Stomach (tissue), 9 donors: ENCODE data around the gene SPSB4. TPM values are rescaled to one million over a fixed set of nuclear protein-coding genes. Genes with fewer than 3 reads are reported as not detected.

Source experiments
- DNase-seq, 2 donors: peaks; one replicate each; pipeline versions ENCODE4 v3.0.0 to v3.0.0-alpha.2; 2013 to 2019
- H3K27ac ChIP-seq, 5 donors: fragments of 200-600 bp in 4 of 5; sonication (generic) in 4 of 5; one replicate each; pipeline ENCODE4 v1.5.1; 2013 to 2019; ENCODE audit warnings: mild to moderate bottlenecking in 1 of 5, moderate library complexity in 1 of 5
- H3K27me3 ChIP-seq, 3 donors: fragments of 200-600 bp; sonication (generic); one replicate each; pipeline ENCODE4 v1.5.1; 2017 to 2019; ENCODE audit warnings: mixed run types in 1 of 3
- H3K36me3 ChIP-seq, 4 donors: fragments of 200-600 bp; sonication (generic); 1 replicate in 3 of 4; 2 replicates in 1 of 4; pipeline ENCODE4 v1.5.1; 2016 to 2019
- H3K4me1 ChIP-seq, 4 donors: fragments of 200-600 bp; sonication (generic); one replicate each; pipeline ENCODE4 v1.5.1; 2016 to 2019
- H3K4me3 ChIP-seq, 4 donors: fragments of 200-600 bp; sonication (generic) in 3 of 4; one replicate each; pipeline ENCODE4 v1.5.1; 2016 to 2019; ENCODE audit warnings: mild to moderate bottlenecking in 1 of 4
- H3K9me3 ChIP-seq, 4 donors: fragments of 200-600 bp; sonication (generic); one replicate each; pipeline ENCODE4 v1.5.1; 2016 to 2019
- EP300 ChIP-seq: sonication (generic); formaldehyde crosslinking; IDR thresholded peaks from one replicate; pipeline ENCODE4 v1.6.1; 2017; ENCODE audit warnings: antibody characterized with exemption
- POLR2A ChIP-seq, 4 donors: fragments of 450-650 bp; IDR thresholded peaks; one replicate each; pipeline ENCODE4 v1.6.1; 2016; ENCODE audit warnings: antibody characterized with exemption in 4 of 4, control low read depth in 2 of 4, mild to moderate bottlenecking in 1 of 4, moderate library complexity in 1 of 4
- POLR2AphosphoS5 ChIP-seq, 3 donors: sonication (generic); formaldehyde crosslinking; IDR thresholded peaks; one replicate each; pipeline ENCODE4 v1.6.1; 2016; ENCODE audit warnings: antibody characterized with exemption in 3 of 3
- WGBS, 5 donors: extraction: QIAGEN DNeasy Blood & Tissue Kit in 3 of 5; methylation state at CpG; one replicate each; pipeline versions ENCODE4 v1.1.5 to v1.1.7; 2013 to 2018; 5-methylcytosine and 5-hydroxymethylcytosine counted together
- intact Hi-C: fragments of 100-400 bp; cut with DNase I; formaldehyde crosslinking; loops from one replicate; pipeline ENCODE4 v1.15.1; 2023; ENCODE audit warnings: low total_unique reads
- polyA plus RNA-seq, 3 donors: library from polyadenylated mRNA; stranded (reverse); fragments of 200-250 nt; gene quantifications; one replicate each; pipeline ENCODE4 v1.2.3, GENCODE V29; 2013
- total RNA-seq, 5 donors: library from RNA; depleted of rRNA; stranded (reverse); fragments of >200 nt; gene quantifications; one replicate each; pipeline versions ENCODE4 v1.1.0 to v1.2.3, GENCODE V29; 2014 to 2016
- TF ChIP-seq, protein P1 (sequence below), 7 experiments: fragments of 450-650 bp in 4 of 7; fragments of 200-600 bp in 3 of 7; sonication (generic) in 3 of 7; IDR thresholded peaks; one replicate each; pipeline ENCODE4 v1.5.1; 2016 to 2019; ENCODE audit warnings: antibody characterized with exemption in 7 of 7, control low read depth in 2 of 7, mild to moderate bottlenecking in 1 of 7
- donor health status: healthy with polysubstance abuse.
- donor health status: Bipolar disorder and iron deficiency.
- donor health status: healthy.

The SPSB4 gene
- total and polyA plus RNA-seq, 8 donors = 0.05 to 2.4 (median 1.8) TPM; not detected in 5

DNA sequence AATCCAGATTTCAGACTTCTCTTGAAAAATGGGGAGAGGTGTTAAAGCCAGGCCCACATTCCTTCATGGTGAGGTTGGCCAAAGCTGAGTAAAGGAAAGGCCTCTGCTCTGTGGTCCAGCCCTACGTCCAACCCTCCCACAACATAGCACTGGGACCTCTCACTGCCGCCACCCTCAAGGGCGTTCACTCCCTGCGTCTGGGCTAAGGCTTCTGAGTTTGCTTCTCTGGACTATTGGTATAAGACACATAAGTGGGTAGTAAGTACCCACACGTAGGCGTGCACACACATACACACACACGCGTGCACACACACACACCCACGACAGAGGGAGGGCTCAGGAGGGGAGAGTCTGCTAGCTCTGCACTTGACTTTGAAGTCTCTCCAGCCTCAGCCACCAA, 100.3 kb downstream of the SPSB4 start:
- Histone ChIP-seq H3K27me3 (peaks cover 0 to 6% (median 0%) of the 10 kb centered on the region in 3 donors), H3K27ac (no peak overlapping the region), H3K9me3 (no peaks in the 10 kb centered on the region), H3K4me3 (no peak overlapping the region), H3K4me1 (no peaks in the 10 kb centered on the region), H3K36me3 (no peaks in the 10 kb centered on the region)
- DNase-seq = peak in 1 of 2 donors; percentile 25
- 74 to 91% (median 87%) methylated on average over 9 of the region's 9 CpGs for WGBS, 5 donors
- intact Hi-C loops = no loop called here
- TF ChIP-seq, protein P1, sequence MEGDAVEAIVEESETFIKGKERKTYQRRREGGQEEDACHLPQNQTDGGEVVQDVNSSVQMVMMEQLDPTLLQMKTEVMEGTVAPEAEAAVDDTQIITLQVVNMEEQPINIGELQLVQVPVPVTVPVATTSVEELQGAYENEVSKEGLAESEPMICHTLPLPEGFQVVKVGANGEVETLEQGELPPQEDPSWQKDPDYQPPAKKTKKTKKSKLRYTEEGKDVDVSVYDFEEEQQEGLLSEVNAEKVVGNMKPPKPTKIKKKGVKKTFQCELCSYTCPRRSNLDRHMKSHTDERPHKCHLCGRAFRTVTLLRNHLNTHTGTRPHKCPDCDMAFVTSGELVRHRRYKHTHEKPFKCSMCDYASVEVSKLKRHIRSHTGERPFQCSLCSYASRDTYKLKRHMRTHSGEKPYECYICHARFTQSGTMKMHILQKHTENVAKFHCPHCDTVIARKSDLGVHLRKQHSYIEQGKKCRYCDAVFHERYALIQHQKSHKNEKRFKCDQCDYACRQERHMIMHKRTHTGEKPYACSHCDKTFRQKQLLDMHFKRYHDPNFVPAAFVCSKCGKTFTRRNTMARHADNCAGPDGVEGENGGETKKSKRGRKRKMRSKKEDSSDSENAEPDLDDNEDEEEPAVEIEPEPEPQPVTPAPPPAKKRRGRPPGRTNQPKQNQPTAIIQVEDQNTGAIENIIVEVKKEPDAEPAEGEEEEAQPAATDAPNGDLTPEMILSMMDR (IDR thresholded peaks at IDR 0.05) = no peak
- no peak for TF ChIP-seq POLR2A (IDR thresholded peaks at IDR 0.05)
- no peak for TF ChIP-seq POLR2AphosphoS5 (IDR thresholded peaks at IDR 0.05)

DNA sequence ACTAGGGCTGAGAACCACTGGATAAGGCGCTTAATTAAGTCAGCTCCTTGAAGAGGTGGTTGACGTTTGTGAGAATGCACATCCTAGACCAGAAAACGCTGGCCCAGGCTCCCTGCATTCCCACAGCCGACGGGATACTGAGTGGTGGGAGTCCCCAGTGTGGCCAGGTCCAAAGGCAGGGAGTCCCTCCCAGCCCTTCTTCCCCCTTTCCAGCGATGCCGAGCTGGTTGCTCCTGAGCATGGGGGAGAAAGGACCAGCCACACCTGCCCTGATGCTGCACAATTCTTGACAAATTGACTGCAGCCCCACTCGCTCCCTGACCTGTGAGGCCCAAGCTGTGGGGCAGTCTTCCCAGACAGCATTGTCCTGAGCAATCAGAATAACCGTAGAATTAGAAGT, 101.0 kb downstream of the SPSB4 start:
- no peak for DNase-seq
- TF ChIP-seq POLR2AphosphoS5 (IDR thresholded peaks at IDR 0.05) = no peak
- no peak for TF ChIP-seq POLR2A (IDR thresholded peaks at IDR 0.05)
- TF ChIP-seq, protein P1 (IDR thresholded peaks at IDR 0.05) = no peak
- TF ChIP-seq EP300 = no peak
- Histone ChIP-seq H3K4me1 (no peaks in the 10 kb centered on the region), H3K36me3 (no peaks in the 10 kb centered on the region), H3K4me3 (no peak overlapping the region), H3K27ac (no peak overlapping the region), H3K27me3 (peaks cover 0 to 6% (median 0%) of the 10 kb centered on the region in 3 donors), H3K9me3 (no peaks in the 10 kb centered on the region)
- intact Hi-C loops = no loop called here
- 76 to 88% (median 83%) methylated on average over 9 of the region's 9 CpGs for WGBS, 5 donors

DNA sequence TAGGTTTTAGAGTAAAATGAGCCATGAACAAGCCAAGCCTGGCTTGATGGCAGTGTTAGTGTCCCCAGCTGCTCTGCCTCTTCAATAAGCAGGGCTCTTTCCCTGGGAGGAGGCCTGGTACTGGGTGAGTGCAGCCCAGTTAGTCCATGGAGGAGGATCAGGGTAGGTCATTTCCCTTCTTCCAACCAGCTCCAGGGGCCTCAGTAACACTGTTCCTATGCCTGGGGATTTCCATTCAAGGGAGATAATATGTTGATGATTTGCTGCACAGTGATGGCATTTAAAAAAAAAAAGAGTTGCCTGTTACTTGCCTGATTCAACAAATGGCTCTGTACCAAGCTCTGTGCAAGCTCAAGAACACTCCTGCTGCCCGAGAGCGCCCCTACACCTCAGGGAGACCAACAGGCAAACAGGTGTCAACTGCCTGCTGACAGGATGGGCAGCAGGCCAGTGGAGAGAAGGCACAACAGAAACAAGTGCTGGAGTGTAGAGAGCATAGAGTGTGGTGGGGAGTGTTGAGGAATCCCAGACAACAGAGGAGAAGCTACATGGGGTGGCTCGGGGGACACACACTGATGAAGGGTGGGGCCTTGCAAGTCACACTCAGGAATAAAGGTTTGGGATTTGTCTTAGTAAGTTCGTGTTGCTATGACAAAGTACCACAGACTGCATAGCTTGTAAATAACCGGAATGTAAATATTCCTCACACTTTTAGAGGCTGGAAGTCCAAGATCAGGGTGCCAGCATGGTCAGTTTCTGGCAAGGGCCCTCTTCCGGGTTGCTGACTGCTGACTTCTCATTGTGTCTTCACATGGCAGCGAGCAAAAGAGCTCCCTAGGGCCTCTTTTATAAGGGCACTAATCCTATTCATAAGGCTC, 101.9 kb downstream of the SPSB4 start:
- no peaks in the 10 kb centered on the region for H3K4me1 ChIP-seq
- no peak for DNase-seq

DNA sequence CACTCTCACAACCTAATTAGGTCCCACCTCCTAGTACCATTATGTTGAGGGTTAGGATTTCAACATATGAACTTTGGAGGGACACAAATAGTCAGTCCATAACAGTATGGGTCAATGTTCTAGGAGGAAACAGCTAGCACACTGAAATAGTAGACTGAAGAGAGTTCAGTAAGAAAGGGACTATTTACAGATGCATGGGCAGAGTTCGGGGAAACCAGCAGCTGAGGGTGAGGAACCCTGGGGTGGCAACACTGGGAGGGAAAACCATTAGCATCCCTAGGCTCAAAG, 102.5 kb downstream of the SPSB4 start:
- intact Hi-C loops = no loop called here
- Histone ChIP-seq H3K27ac (no peak overlapping the region), H3K4me3 (no peak overlapping the region), H3K4me1 (no peaks in the 10 kb centered on the region), H3K9me3 (peaks cover 0 to 5% (median under 1%) of the 10 kb centered on the region in 4 donors), H3K27me3 (peaks cover 0 to 2% (median 0%) of the 10 kb centered on the region in 3 donors), H3K36me3 (no peaks in the 10 kb centered on the region)
- TF ChIP-seq POLR2AphosphoS5 (IDR thresholded peaks at IDR 0.05) (no peak), POLR2A (IDR thresholded peaks at IDR 0.05) (no peak), EP300 (no peak)
- TF ChIP-seq, protein P1 (IDR thresholded peaks at IDR 0.05) = no peak
- 67 to 86% (median 77%) methylated on average over 1 of the region's 1 CpG for WGBS, 5 donors
- DNase-seq = no peak

More for the DNA sequence above, 101.9 kb downstream of the SPSB4 start:
- Histone ChIP-seq H3K27ac (no peak overlapping the region), H3K36me3 (no peaks in the 10 kb centered on the region), H3K27me3 (peaks cover 0 to 6% (median 0%) of the 10 kb centered on the region in 3 donors), H3K9me3 (no peaks in the 10 kb centered on the region), H3K4me3 (no peak overlapping the region)
- 75 to 80% (median 79%) methylated on average over 7 of the region's 7 CpGs for WGBS, 5 donors
- intact Hi-C loops = no loop called here
- TF ChIP-seq EP300 (no peak), POLR2A (IDR thresholded peaks at IDR 0.05) (no peak), POLR2AphosphoS5 (IDR thresholded peaks at IDR 0.05) (no peak)
- TF ChIP-seq, protein P1 (IDR thresholded peaks at IDR 0.05) = no peak
